Right atrium auricular region (tissue), 2 donors: ENCODE data around the gene KLHDC4. TPM values are rescaled to one million over a fixed set of nuclear protein-coding genes. Genes with fewer than 3 reads are reported as not detected.
"Not testable (repeated sequence)": the region's sequence is repeated elsewhere in the genome, so short reads cannot be mapped to it uniquely, and the experiment has no call there.

Experiments used
- DNase-seq: peaks from one replicate; pipeline ENCODE4 v3.0.0-alpha.2; 2019; ENCODE audit warnings: low spot score
- H3K27ac ChIP-seq, 2 donors: fragments of 200-600 bp; sonication (generic); 1 replicate in 1 of 2; 2 replicates in 1 of 2; pipeline ENCODE4 v1.5.1; 2016 to 2019
- H3K27me3 ChIP-seq, 2 donors: fragments of 200-600 bp; sonication (generic); one replicate each; pipeline versions ENCODE4 v1.5.1 to v1.6.0; 2017 to 2019
- H3K36me3 ChIP-seq: fragments of 200-600 bp; sonication (generic); one replicate; pipeline ENCODE4 v1.5.1; 2016
- H3K4me1 ChIP-seq, 2 donors: fragments of 200-600 bp; sonication (generic); one replicate each; pipeline versions ENCODE4 v1.5.1 to v1.6.0; 2017 to 2019
- H3K4me3 ChIP-seq, 2 donors: fragments of 200-600 bp; sonication (generic); 1 replicate in 1 of 2; 2 replicates in 1 of 2; pipeline ENCODE4 v1.5.1; 2017 to 2019; ENCODE audit warnings: mild to moderate bottlenecking in 1 of 2, moderate library complexity in 1 of 2
- H3K9me3 ChIP-seq, 2 donors: fragments of 200-600 bp; sonication (generic); one replicate each; pipeline ENCODE4 v1.5.1; 2019
- CTCF ChIP-seq, 2 donors: fragments of 200-600 bp; sonication (generic); IDR thresholded peaks; one replicate each; pipeline ENCODE4 v1.5.1; 2019; ENCODE audit warnings: antibody characterized with exemption in 2 of 2
- total RNA-seq, 2 donors: library from RNA; depleted of rRNA; stranded (reverse); fragments of >200 nt; gene quantifications; one replicate each; pipeline ENCODE4 v1.1.0, GENCODE V29; 2016

Gene KLHDC4
- total RNA-seq, 2 donors from 2014 or later: 11.8 to 12.6 TPM

- no peaks in the 10 kb centered on the region for H3K9me3 ChIP-seq
- H3K27ac ChIP-seq: peak overlapping the region in 1 of 2 donors; percentile 22
- no peak overlapping the region for H3K4me3 ChIP-seq
- H3K4me1 ChIP-seq: no peaks in the 10 kb centered on the region
- H3K27me3 ChIP-seq: no peaks in the 10 kb centered on the region
- DNase-seq: no peak
- no peak for TF ChIP-seq CTCF (IDR thresholded peaks at IDR 0.05)
- no peaks in the 10 kb centered on the region for H3K36me3 ChIP-seq
Observed at GRCh38 chr16:87790292-87791100, 24.7 kb upstream of the KLHDC4 start.

- no peaks in the 10 kb centered on the region for H3K36me3 ChIP-seq
- H3K9me3 ChIP-seq: no peaks in the 10 kb centered on the region
- no peak for DNase-seq
- no peak overlapping the region for H3K27ac ChIP-seq
- no peaks in the 10 kb centered on the region for H3K4me1 ChIP-seq
- H3K4me3 ChIP-seq: no peak overlapping the region
- no peaks in the 10 kb centered on the region for H3K27me3 ChIP-seq
- no peak for TF ChIP-seq CTCF (IDR thresholded peaks at IDR 0.05)
Observed at GRCh38 chr16:87789437-87790291, 23.9 kb upstream of the KLHDC4 start.

- H3K9me3 ChIP-seq, DNase-seq, H3K27ac ChIP-seq: not testable (repeated sequence)
Observed at GRCh38 chr16:87788730-87789436, 23.1 kb upstream of the KLHDC4 start.

GRCh38 chr16:87787451-87788091 lies 21.8 kb upstream of the KLHDC4 start:
- H3K27me3 ChIP-seq, DNase-seq, H3K9me3 ChIP-seq, H3K27ac ChIP-seq, H3K4me1 ChIP-seq, H3K4me3 ChIP-seq, H3K36me3 ChIP-seq: not testable (repeated sequence)

More at GRCh38 chr16:87788730-87789436, 23.1 kb upstream of the KLHDC4 start:
- H3K36me3 ChIP-seq, H3K4me3 ChIP-seq, H3K4me1 ChIP-seq, H3K27me3 ChIP-seq: not testable (repeated sequence)

- DNase-seq: no peak
Observed at GRCh38 chr16:87784812-87785211, 19.0 kb upstream of the KLHDC4 start.

More at GRCh38 chr16:87784812-87785211, 19.0 kb upstream of the KLHDC4 start:
- H3K27ac ChIP-seq: no peak overlapping the region
- no peaks in the 10 kb centered on the region for H3K4me1 ChIP-seq
- H3K4me3 ChIP-seq: no peak overlapping the region
- no peaks in the 10 kb centered on the region for H3K9me3 ChIP-seq
- no peaks in the 10 kb centered on the region for H3K27me3 ChIP-seq
- H3K36me3 ChIP-seq: no peaks in the 10 kb centered on the region
- no peak for TF ChIP-seq CTCF (IDR thresholded peaks at IDR 0.05)
